Measurements from ENCODE around the gene SPATA9.

DNA sequence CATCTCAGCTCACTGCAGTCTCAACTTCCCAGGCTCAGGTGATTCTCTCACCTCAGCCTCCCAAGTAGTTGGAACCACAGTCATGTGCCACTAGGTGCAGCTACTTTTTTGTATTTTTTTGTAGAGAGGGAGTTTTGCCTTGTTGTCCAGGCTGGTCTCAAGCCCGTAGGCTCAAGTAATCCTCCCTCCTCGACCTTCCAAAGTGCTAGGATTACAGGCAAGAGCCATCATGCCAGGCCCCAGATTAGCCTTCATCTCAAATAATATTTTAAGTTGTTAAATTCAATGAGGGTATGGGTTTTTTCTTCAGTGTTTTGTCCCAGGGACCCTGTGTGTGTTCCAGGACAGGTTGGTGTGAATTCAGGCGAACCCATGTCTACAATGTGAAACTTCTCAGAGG, 48.7 kb downstream of the SPATA9 start:
- TF ChIP-seq POLR2AphosphoS5 (IDR thresholded peaks at IDR 0.05; ENCODE audit: borderline replicate concordance, low read depth, low read length) = no peak
- TF ChIP-seq EZH2 (IDR thresholded peaks at IDR 0.05) = no peak
- no peak for TF ChIP-seq FOXP2 (optimal IDR thresholded peaks at IDR 0.05; ENCODE audit: control extremely low read depth, extremely low read length, insufficient read depth)

Data from SK-N-MC (cell line).